GM21515 (cell line): ENCODE measurements around the gene GTF2A1L.

Source experiments
- ATAC-seq: cut with Tn5 transposase; IDR thresholded peaks from one replicate; pipeline ENCODE4 v1.9.1; 2021; ENCODE audit not compliant: unreplicated experiment

GTF2A1L gene

GRCh38 chr2:48728840-48729239 is 111.2 kb downstream of the GTF2A1L start:
- no peak for ATAC-seq
